ENCODE measurements around the gene KRTAP10-12.

KRTAP10-12 gene

GRCh38 chr21:44712203-44713028 lies 15.4 kb downstream of the KRTAP10-12 start:
- POLR2A ChIA-PET (ENCODE audit: low non-redundant PET): no interaction called here
- TF ChIP-seq CTCF (conservative IDR thresholded peaks at IDR 0.05; ENCODE audit: low read depth): no peak
- DNase-seq (ENCODE audit: low spot score): no peak
- CTCF ChIA-PET: interaction anchor here (0.7 kb wide), 1 partner anchor 30 kb away, joined by 3 read pairs; no protein-coding TSS in a partner anchor
- no peak overlapping the region for H3K27ac ChIP-seq

DNA sequence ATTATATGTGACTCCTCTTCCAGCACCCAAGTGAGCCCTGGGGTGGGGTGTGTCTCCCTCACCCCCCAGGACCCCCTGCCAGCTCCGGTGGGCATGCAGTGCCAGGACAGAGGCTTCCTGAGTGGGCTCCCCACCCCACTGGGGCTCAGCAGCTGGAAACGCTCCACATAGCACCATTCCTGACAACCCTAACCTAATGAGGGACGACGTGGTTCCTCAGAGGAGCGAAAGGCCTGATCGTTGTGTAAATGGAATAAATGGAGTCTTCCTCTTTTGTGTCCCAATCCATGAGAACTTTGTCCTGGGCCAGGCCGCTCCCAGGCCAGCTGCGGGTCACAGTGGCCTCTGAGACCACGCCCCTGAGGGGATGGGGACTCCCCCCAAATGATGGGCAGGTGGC lies 16.2 kb downstream of the KRTAP10-12 start:
- no peak for DNase-seq (ENCODE audit: low spot score)
- CTCF ChIA-PET: interaction anchor here (0.7 kb wide), 1 partner anchor 30 kb away, joined by 3 read pairs; no protein-coding TSS in a partner anchor
- POLR2A ChIA-PET (ENCODE audit: low non-redundant PET): no interaction called here
- H3K27ac ChIP-seq: no peak overlapping the region
- TF ChIP-seq CTCF (conservative IDR thresholded peaks at IDR 0.05; ENCODE audit: low read depth): no peak

DNA sequence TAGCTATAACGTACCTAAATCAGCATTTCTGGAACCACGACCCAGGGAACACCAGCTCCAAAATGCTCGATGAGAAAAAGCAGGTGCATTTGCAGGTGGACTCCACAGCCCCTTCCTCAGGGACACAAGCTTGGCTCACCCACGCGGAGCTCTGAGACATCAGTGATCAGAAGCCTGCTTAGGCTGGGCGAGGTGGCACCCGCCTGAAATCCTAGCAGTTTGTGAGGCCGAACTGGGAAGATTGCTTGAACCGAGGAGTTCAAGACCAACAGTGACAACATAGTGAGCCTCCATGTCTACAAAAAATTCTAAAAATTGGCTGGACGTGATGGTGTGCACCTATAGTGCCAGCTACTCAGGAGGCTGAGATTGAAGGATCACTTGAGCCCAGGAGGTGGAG lies 16.9 kb downstream of the KRTAP10-12 start:
- no peak for TF ChIP-seq CTCF (conservative IDR thresholded peaks at IDR 0.05; ENCODE audit: low read depth)
- H3K27ac ChIP-seq: no peak overlapping the region
- CTCF ChIA-PET: no interaction called here
- no peak for DNase-seq (ENCODE audit: low spot score)
- POLR2A ChIA-PET (ENCODE audit: low non-redundant PET): no interaction called here

GRCh38 chr21:44714905-44715304 lies 17.9 kb downstream of the KRTAP10-12 start:
- CTCF ChIA-PET: no interaction called here
- DNase-seq (ENCODE audit: low spot score): no peak
- H3K27ac ChIP-seq: no peak overlapping the region
- POLR2A ChIA-PET (ENCODE audit: low non-redundant PET): no interaction called here
- TF ChIP-seq CTCF (conservative IDR thresholded peaks at IDR 0.05; ENCODE audit: low read depth): no peak

DNA sequence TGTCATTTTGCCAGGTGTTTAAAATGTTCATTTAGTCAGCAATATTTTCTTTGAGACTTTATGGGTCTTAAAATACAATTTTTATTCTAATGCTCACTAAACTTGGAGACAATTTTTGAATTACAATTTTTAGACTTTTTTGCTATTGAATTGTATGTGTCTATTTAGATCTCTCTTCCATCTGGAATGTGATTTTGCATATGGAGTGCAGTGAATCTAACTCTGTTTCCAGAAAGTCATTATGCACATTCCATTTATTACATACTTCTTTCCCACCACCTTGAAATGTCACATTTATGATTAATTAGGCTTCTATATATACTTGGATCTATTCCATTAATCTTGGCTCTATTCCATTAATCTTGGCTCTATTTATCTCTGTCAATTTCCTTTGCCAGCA lies 20.0 kb downstream of the KRTAP10-12 start:
- no peak overlapping the region for H3K27ac ChIP-seq
- POLR2A ChIA-PET (ENCODE audit: low non-redundant PET): no interaction called here
- TF ChIP-seq CTCF (conservative IDR thresholded peaks at IDR 0.05; ENCODE audit: low read depth): no peak
- CTCF ChIA-PET: no interaction called here
- no peak for DNase-seq (ENCODE audit: low spot score)

GRCh38 chr21:44718093-44718492 lies 21.1 kb downstream of the KRTAP10-12 start:
- no peak overlapping the region for H3K27ac ChIP-seq
- CTCF ChIA-PET: interaction anchor here (0.6 kb wide), 1 partner anchor 15 kb away, joined by 10 read pairs; no protein-coding TSS in a partner anchor
- TF ChIP-seq CTCF (conservative IDR thresholded peaks at IDR 0.05; ENCODE audit: low read depth): no peak
- POLR2A ChIA-PET (ENCODE audit: low non-redundant PET): no interaction called here
- DNase-seq (ENCODE audit: low spot score): no peak
